Stimulated activated CD8-positive, alpha-beta memory T cell treated with anti-CD3 and anti-CD28 coated beads, Interleukin-15, amount 100 ng/mL, for 48 hours (primary cell): ENCODE measurements around the gene ZER1.
"Not testable (repeated sequence)": the region's sequence is repeated elsewhere in the genome, so short reads cannot be mapped to it uniquely, and the experiment has no call there.

Experiments used
- DNase-seq, 2 donors: peaks; one replicate each; pipeline ENCODE4 v3.0.0-alpha.2; 2020; ENCODE audit warnings: low read depth in 2 of 2

ZER1 gene

DNA sequence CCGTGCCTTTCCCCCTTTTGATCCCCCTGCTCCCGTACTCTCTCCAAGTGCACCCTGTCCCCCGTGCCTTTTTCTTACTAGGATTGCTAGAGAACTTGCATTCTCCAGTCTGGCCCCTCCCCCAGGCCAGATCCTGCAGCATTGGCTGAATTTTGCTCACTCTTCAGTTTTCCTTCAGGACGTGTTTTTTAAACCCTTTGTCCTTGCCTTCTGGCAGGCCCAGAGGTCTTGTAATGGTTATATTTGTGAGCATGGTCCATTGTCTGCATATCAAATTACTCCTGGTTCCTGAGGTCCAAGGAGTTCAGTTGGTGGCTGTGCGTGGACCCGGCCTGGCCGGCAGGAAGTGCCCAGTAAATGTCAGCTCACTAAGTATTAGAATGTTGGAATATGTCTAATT lies 15.9 kb upstream of the ZER1 start:
- no peak for DNase-seq

DNA sequence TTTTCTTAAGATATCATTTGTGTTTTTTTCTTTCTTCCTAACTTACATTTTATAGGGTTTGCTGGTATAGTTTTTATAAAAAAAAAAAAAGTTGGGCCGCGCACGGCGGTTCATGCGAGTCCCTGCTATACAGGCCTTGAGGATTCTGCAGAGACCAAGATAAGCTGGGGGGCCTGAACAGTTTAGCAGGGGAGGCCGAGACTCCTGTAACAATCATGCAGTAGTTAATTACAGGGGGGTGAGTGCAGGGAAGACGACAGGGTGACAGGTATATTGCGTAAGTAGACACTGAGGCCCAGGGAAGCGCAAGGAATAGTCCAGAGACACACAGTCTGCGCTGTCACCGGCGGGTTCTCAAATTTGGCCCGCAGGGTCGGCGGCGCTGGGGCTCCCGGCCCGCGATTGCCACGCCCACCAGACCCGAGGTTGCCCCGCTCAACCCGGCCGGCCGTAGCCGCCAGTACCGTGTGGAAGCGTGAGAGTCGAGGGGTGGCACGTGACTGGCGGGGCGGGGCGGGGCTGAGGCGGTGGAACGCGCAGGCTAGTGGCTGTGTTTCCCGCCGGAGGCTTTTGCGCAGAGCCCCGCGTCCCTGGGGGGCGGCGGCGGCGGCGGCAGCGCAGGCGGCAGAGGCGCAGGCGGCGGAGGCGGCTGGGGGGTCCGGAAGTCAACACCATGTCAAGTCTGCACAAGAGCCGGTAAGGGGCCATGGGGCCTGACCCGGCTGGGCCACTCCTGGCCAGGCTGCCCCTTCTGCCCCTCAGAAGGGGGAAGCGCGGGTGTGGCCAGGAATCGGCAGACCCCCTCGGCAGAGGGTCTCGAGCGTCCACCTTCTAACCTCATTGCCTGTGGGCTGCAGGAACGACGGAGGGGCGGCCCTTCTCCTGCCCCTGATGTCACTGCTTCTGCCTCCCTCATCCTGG lies 15.2 kb upstream of the ZER1 start, which contains the start of gene TBC1D13:
Gene TBC1D13 (plus strand): TSS at position 573 of the 921 bp plus-strand sequence. CDS start 101 bp downstream, at position 674.
- peak; percentile 82 to 84 for DNase-seq

- no peak for DNase-seq
These were observed 13.7 kb upstream of the ZER1 start for GRCh38 chr9:128785427-128785826.

DNA sequence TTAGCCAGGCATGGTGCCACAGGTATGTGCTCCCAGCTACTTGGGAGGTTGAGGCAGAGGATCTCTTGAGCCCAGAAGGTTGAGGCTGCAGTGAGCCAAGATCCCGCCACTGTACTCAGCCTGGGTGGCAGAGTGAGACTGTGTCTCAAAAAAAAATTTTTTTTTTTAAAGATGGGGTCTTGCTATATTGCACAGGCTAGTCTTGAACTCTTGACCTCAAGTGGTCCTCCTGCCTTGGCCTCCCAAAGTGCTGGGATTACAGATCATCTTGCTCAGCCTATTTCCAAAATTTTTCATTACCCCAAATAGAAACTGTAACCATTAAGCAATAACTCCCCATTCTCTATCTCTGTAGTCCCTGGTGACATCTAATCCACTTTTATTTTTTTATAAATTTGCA lies 10.9 kb upstream of the ZER1 start:
- no peak for DNase-seq

DNA sequence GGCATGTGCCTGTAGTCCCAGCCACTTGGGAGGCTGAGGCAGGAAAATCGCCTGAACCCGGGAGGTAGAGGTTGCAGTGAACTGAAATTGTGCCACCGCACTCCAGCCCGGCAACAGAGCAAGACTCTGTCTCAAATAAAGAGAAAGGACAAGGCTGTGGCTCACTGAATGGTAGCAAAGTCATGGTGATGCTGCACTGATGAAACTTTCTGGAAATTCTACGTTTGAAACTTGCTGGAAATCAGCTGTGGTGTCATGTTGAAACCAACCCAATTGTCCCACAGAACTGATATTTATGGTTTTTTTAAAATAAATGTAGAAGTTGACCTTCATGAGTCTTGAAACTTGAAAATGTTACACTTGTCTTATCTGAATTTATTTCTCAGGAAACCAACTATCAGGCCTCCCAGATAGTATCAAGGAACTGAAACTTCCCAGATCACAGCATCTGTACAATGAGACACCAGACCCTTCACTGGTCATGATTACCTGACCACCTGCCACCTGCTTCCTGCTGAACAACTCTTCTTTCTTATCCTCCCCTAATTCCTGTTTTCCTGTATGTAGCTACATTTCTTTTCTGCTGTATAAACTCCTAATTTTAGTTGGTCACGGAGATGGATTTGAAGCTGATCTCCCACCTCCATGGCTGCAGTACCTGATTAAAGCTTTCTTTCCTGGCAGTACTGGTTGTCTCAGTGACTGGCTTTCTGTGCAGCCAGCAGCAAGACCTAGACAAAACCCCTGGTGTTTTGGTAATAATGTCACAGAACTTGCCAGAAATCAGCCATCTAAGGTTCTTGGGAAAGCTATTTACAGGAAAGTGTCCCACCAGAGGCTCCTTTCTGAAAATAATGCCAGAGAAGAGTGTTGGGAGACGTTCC lies 9.7 kb upstream of the ZER1 start:
- no peak for DNase-seq

DNA sequence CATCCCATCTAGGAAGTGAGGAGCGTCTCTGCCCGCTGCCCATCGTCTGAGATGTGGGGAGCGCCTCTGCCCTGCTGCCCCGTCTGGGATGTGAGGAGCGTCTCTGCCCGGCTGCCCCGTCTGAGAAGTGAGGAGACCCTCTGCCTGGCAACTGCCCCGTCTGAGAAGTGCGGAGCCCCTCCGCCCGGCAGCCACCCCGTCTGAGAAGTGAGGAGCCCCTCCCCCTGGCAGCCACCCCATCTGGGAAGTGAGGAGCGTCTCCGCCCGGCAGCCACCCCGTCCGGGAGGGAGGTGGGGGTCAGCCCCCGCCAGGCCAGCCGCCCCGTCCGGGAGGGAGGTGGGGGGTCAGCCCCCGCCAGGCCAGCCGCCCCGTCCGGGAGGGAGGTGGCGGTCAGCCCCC lies 8.4 kb upstream of the ZER1 start:
- not testable (repeated sequence) for DNase-seq

DNA sequence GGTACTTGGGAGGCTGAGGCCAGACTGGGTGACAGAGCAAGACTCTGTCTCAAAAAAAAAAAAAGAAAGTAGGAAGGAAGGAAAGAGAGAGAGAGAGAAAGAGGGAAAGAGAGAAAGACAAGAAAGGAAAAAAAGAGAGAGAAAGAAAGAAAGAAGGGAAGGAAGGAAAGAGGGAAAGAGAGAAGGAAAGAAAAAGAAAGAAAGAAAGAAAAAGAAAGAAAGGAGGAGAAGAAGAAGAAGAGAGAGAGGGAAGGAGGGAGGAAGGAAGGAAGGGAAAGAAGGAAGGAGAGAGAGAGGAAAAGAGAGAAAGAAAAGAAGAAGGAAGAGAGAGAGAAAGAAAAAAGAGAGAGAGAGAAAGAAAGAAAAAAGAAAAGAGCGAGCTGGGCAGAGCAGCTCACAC lies 3.1 kb upstream of the ZER1 start:
- no peak for DNase-seq

- DNase-seq = no peak
These were observed 1.3 kb upstream of the ZER1 start for GRCh38 chr9:128773049-128773448.

DNA sequence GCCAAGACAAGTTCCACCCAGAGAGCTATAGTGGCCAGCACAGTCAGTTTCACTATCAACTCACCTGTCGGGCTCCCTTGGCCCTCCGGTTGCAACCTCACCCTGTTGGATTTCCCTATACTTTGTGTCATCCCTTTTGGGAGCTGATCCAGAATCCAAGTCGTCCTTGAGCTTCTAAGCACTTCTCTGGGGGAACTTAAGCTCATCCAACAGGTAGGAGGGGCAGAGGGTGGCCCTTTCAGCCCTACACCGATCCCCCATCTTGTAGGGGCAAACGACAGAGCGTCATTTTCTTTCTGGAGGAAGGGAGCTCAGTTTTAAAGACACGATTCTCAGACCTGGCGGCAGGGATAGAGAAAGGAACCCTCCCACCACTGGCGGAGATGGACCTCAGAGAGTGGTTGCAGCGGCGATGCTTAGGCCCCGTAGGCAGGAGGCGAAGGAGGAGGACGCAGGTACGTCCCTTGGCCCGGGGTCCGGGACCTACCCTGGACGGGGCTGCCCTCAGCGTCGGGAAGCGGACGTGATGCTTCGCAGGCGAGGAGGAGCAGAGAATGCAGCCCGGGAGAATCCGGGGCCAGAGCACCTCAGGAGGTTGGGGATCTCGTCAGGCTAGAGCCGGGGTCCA lies 519 bp downstream of the ZER1 start:
- DNase-seq = no peak

GRCh38 chr9:128770286-128771030 lies 1.3 kb downstream of the ZER1 start:
- DNase-seq = no peak

- no peak for DNase-seq
These were observed 3.1 kb downstream of the ZER1 start for GRCh38 chr9:128768606-128769005.

DNA sequence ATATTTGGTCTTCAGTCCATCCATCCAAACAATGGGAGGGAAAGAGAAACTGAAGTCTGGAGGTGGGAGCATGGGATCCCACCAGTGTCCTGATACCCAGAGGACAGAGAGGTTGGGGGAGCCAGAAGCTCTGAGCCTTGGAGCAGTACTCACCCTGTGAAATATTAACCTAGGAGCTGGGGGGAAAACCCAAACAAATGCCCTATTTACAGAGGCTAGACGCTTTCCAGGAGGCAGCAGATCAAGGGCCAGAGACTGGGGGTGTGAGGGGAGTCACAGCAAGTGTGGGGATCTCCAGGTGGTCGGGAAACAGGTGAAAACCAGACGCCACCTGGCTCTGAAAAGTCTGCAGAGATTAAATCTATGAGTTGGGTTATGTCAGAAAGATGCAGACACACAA lies 6.2 kb downstream of the ZER1 start:
- DNase-seq = no peak

GRCh38 chr9:128764361-128764760 lies 7.4 kb downstream of the ZER1 start:
- no peak for DNase-seq

GRCh38 chr9:128762671-128763449 lies 8.9 kb downstream of the ZER1 start:
- DNase-seq = no peak

GRCh38 chr9:128757602-128758001 lies 14.1 kb downstream of the ZER1 start:
- no peak for DNase-seq

GRCh38 chr9:128753627-128754026 lies 18.1 kb downstream of the ZER1 start:
- DNase-seq = no peak

- no peak for DNase-seq
These were observed 20.7 kb downstream of the ZER1 start for GRCh38 chr9:128750926-128751595.

DNA sequence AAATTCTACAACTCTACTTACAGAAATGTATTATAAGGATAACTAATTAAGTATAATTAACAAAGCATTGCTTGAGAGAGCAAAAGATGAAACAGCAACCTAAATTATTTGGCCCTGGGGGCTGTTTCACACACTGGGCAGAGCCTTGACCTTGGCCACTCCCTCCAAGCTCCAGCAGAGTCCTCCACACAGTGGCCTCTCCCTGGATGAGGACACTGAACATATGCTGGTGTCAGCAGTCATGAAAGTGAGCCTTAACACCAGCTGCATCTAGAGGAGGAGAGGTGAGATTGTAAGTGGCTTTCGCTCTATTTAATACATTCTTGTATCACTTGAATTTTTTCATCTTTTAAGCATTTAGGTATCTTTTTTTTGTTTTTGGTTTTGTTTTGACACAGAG lies 24.5 kb downstream of the ZER1 start:
- no peak for DNase-seq

- DNase-seq = no peak
These were observed 28.3 kb downstream of the ZER1 start for GRCh38 chr9:128743421-128743820.

DNA sequence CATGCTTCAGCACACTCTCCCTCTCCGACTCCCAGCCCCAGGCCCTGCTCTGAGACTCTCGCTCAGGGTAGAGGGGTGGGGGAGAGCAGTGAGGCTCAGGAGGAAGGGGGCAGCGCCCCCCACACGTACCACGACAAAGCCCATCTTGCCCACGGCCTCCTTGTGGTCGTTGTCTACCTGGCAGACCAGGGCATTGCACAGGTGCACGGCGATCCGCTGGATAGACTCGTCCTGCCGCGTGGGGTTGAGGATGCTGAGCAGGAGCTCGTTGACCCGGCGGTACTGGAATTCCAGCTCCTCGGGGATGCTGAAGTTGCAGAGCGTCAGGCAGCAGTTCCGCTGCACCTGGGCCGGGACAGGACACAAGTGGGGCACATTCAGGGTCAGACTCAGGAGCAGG lies 29.3 kb downstream of the ZER1 start:
- DNase-seq = no peak
